ENCODE measurements around the gene TLNRD1. TPM values are rescaled to one million over a fixed set of nuclear protein-coding genes. Genes with fewer than 3 reads are reported as not detected.

The TLNRD1 gene
- total RNA-seq, 1 experiment from 2014 or later, result 19.3 TPM

DNA sequence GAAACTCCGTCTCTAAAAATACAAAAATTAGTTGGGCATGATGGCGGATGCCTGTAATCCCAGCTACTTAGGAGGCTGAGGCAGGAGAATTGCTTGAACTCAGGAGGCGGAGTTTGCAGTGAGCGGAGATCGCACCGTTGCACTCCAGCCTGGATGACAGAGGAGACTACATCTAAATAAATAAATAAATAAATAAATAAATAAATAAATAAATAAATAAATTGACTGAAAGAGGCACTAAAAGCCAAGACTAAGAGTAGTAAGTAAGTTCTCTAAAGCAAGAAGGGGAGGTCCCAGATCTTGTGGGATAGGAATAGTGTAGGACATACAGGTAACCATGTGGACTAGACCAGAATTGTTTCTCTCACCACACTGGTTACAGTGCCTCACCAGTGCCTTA, 40.0 kb downstream of the TLNRD1 start:
- H2BK5ac ChIP-seq (ENCODE audit: insufficient read length, low read length), result no peak overlapping the region
- no peak overlapping the region for H3K4ac ChIP-seq (ENCODE audit: low read depth, low read length)
- no peak overlapping the region for H3K27ac ChIP-seq (ENCODE audit: insufficient read length, low read depth, low read length)
- no peak overlapping the region for H3T11ph ChIP-seq (ENCODE audit: low read length)
- H2AK5ac ChIP-seq (ENCODE audit: insufficient read length, low read length), result no peak overlapping the region
- TF ChIP-seq, protein P1, sequence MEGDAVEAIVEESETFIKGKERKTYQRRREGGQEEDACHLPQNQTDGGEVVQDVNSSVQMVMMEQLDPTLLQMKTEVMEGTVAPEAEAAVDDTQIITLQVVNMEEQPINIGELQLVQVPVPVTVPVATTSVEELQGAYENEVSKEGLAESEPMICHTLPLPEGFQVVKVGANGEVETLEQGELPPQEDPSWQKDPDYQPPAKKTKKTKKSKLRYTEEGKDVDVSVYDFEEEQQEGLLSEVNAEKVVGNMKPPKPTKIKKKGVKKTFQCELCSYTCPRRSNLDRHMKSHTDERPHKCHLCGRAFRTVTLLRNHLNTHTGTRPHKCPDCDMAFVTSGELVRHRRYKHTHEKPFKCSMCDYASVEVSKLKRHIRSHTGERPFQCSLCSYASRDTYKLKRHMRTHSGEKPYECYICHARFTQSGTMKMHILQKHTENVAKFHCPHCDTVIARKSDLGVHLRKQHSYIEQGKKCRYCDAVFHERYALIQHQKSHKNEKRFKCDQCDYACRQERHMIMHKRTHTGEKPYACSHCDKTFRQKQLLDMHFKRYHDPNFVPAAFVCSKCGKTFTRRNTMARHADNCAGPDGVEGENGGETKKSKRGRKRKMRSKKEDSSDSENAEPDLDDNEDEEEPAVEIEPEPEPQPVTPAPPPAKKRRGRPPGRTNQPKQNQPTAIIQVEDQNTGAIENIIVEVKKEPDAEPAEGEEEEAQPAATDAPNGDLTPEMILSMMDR (conservative IDR thresholded peaks at IDR 0.05), result no peak
- H3K79me1 ChIP-seq (ENCODE audit: insufficient read depth, low read depth, low read length, poor library complexity, severe bottlenecking), result no peaks in the 10 kb centered on the region
- H3K18ac ChIP-seq (ENCODE audit: insufficient read length, low read depth, low read length), result no peak overlapping the region
- H3K4me2 ChIP-seq (ENCODE audit: insufficient read depth, insufficient read length, low read length), result no peak overlapping the region
- no peak overlapping the region for H2BK12ac ChIP-seq (ENCODE audit: insufficient read length, low read depth, low read length)
- H2BK120ac ChIP-seq (ENCODE audit: low read depth, low read length, poor library complexity, severe bottlenecking), result no peak overlapping the region
- H3K9me3 Mint-ChIP-seq, result no peaks in the 10 kb centered on the region
- H3K56ac ChIP-seq (ENCODE audit: insufficient read length, low read depth, low read length), result no peak overlapping the region
- no peak overlapping the region for H4K91ac ChIP-seq (ENCODE audit: insufficient read length, low read depth, low read length)
- H3K27me3 Mint-ChIP-seq (ENCODE audit: low read depth), result no peaks in the 10 kb centered on the region; the same call in 1 of the 2 replicates
- H3K23ac ChIP-seq (ENCODE audit: insufficient read length, low read depth, low read length), result no peak overlapping the region
- no peak overlapping the region for H3K4me3 Mint-ChIP-seq
- H4K5ac ChIP-seq (ENCODE audit: insufficient read length, low read depth, low read length), result no peak overlapping the region
- no peak overlapping the region for H3K14ac ChIP-seq (ENCODE audit: insufficient read depth, low read length)
- H2AFZ ChIP-seq (ENCODE audit: low read length), result no peak overlapping the region
- no peaks in the 10 kb centered on the region for H3K4me1 ChIP-seq (ENCODE audit: insufficient read depth, low read length)
- no peak for DNase-seq
- no peaks in the 10 kb centered on the region for H3K9me3 ChIP-seq (ENCODE audit: control insufficient read depth, low read depth, low read length)
- no peaks in the 10 kb centered on the region for H3K27me3 ChIP-seq (ENCODE audit: insufficient read depth, low read length)
- no peak overlapping the region for H2BK20ac ChIP-seq (ENCODE audit: low read depth, low read length, poor library complexity, severe bottlenecking)
- no peak overlapping the region for H2BK15ac ChIP-seq (ENCODE audit: low read depth, low read length)
- no peak overlapping the region for H4K8ac ChIP-seq (replicated peaks; ENCODE audit: insufficient read length, low read depth, low read length)
- WGBS (ENCODE audit: extremely low coverage, insufficient read length, low lambda C conversion rate), result no CpG with 5 or more reads among the region's 6 CpGs
- no peak overlapping the region for H3K9ac ChIP-seq (ENCODE audit: extremely low read depth, insufficient read length, low read length)
- no peaks in the 10 kb centered on the region for H4K20me1 ChIP-seq (ENCODE audit: control insufficient read depth, insufficient read depth, insufficient read length)
- no peaks in the 10 kb centered on the region for H3K79me2 ChIP-seq (ENCODE audit: insufficient read depth, low read length)
- no peaks in the 10 kb centered on the region for H3K23me2 ChIP-seq (ENCODE audit: insufficient read length, low read depth, low read length, poor library complexity, severe bottlenecking)
- no peak overlapping the region for H3K27ac Mint-ChIP-seq
- 0 out of 4 replicates have a peak, but pooled peaks cover 0 to 2% of the 10 kb centered on the region in 2 experiments for H3K4me1 Mint-ChIP-seq
- H3K36me3 Mint-ChIP-seq (ENCODE audit: insufficient read depth in 1 of 3, low read depth in 3 of 3), result no peaks in the 10 kb centered on the region
